Measurements from ENCODE around the gene SCG3.

DNA sequence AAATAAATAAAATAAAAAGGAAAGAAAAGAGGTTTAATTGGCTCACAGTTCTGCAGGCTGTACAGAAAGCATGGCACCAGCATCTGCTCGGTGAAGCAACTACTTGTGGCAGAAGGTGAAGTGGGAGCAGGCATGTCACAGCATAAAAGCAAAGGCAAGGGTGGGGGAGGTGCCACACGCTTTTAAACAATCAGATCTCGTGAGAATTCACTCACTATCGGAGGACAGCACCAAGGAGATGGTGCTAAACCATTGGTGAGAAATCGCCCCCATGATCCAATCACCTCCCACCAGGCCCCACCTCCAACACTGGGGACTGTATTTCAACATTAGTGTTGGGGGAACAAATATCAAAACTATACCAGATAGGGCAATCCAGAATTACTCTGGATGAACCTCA is 15.3 kb downstream of the SCG3 start:
- TF ChIP-seq, protein P1, sequence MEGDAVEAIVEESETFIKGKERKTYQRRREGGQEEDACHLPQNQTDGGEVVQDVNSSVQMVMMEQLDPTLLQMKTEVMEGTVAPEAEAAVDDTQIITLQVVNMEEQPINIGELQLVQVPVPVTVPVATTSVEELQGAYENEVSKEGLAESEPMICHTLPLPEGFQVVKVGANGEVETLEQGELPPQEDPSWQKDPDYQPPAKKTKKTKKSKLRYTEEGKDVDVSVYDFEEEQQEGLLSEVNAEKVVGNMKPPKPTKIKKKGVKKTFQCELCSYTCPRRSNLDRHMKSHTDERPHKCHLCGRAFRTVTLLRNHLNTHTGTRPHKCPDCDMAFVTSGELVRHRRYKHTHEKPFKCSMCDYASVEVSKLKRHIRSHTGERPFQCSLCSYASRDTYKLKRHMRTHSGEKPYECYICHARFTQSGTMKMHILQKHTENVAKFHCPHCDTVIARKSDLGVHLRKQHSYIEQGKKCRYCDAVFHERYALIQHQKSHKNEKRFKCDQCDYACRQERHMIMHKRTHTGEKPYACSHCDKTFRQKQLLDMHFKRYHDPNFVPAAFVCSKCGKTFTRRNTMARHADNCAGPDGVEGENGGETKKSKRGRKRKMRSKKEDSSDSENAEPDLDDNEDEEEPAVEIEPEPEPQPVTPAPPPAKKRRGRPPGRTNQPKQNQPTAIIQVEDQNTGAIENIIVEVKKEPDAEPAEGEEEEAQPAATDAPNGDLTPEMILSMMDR (IDR thresholded peaks at IDR 0.05 in 8 of 11, conservative IDR thresholded peaks at IDR 0.05 in 3 of 11) = no peak
- no peak for TF ChIP-seq POLR2AphosphoS5 (IDR thresholded peaks at IDR 0.05)

Measured in spleen (tissue), 7 donors.